Tibial nerve (tissue), 4 donors: Measurements from ENCODE around the gene PPOX. TPM values are rescaled to one million over a fixed set of nuclear protein-coding genes. Genes with fewer than 3 reads are reported as not detected.

Experiments
- DNase-seq, 2 donors: peaks; one replicate each; pipeline ENCODE4 v3.0.0-alpha.2; 2019; ENCODE audit warnings: low spot score in 2 of 2
- H3K27ac ChIP-seq, 4 donors: fragments of 200-600 bp; sonication (generic) in 3 of 4; one replicate each; pipeline ENCODE4 v1.5.1; 2017 to 2019; ENCODE audit warnings: mild to moderate bottlenecking in 1 of 4
- H3K27me3 ChIP-seq, 2 donors: fragments of 200-600 bp; sonication (generic) in 1 of 2; one replicate each; pipeline versions ENCODE4 v1.5.1 to v1.6.0; 2017 to 2019
- H3K36me3 ChIP-seq, 3 donors: fragments of 200-600 bp; sonication (generic); one replicate each; pipeline ENCODE4 v1.5.1; 2018 to 2019
- H3K4me1 ChIP-seq, 4 donors: fragments of 200-600 bp; sonication (generic) in 3 of 4; one replicate each; pipeline ENCODE4 v1.5.1; 2017 to 2019
- H3K4me3 ChIP-seq, 4 donors: fragments of 200-600 bp; sonication (generic) in 3 of 4; one replicate each; pipeline ENCODE4 v1.5.1; 2017 to 2019; ENCODE audit warnings: mild to moderate bottlenecking in 1 of 4, moderate library complexity in 1 of 4
- H3K9me3 ChIP-seq, 4 donors: fragments of 200-600 bp; sonication (generic) in 3 of 4; one replicate each; pipeline ENCODE4 v1.5.1; 2017 to 2019
- EP300 ChIP-seq, 2 donors: sonication (generic); formaldehyde crosslinking; IDR thresholded peaks; one replicate each; pipeline ENCODE4 v1.6.1; 2017; ENCODE audit warnings: antibody characterized with exemption in 2 of 2, mild to moderate bottlenecking in 1 of 2
- POLR2A ChIP-seq, 2 donors: fragments of 450-650 bp; IDR thresholded peaks; one replicate each; pipeline ENCODE4 v1.6.1; 2017; ENCODE audit warnings: antibody characterized with exemption in 2 of 2, mild to moderate bottlenecking in 2 of 2, moderate library complexity in 2 of 2
- WGBS, 2 donors: methylation state at CpG; one replicate each; pipeline ENCODE4 v1.1.5; 2018; 5-methylcytosine and 5-hydroxymethylcytosine counted together
- total RNA-seq, 4 donors: library from RNA; depleted of rRNA; stranded (reverse); fragments of >200 nt; gene quantifications; one replicate each; pipeline ENCODE4 v1.1.0, GENCODE V29; 2016
- TF ChIP-seq, protein P1 (sequence below), 5 experiments: fragments of 200-600 bp in 3 of 5; fragments of 450-650 bp in 2 of 5; sonication (generic) in 3 of 5; IDR thresholded peaks; one replicate each; pipeline ENCODE4 v1.5.1; 2016 to 2019; ENCODE audit warnings: antibody characterized with exemption in 5 of 5, mild to moderate bottlenecking in 3 of 5, moderate library complexity in 2 of 5

The PPOX gene
- total RNA-seq, 4 donors from 2014 or later: 25.6 to 39.3 (median 26.5) TPM

- H3K4me1 ChIP-seq: peaks cover 0 to 62% (median 24%) of the 10 kb centered on the region in 4 donors
- TF ChIP-seq, protein P1, sequence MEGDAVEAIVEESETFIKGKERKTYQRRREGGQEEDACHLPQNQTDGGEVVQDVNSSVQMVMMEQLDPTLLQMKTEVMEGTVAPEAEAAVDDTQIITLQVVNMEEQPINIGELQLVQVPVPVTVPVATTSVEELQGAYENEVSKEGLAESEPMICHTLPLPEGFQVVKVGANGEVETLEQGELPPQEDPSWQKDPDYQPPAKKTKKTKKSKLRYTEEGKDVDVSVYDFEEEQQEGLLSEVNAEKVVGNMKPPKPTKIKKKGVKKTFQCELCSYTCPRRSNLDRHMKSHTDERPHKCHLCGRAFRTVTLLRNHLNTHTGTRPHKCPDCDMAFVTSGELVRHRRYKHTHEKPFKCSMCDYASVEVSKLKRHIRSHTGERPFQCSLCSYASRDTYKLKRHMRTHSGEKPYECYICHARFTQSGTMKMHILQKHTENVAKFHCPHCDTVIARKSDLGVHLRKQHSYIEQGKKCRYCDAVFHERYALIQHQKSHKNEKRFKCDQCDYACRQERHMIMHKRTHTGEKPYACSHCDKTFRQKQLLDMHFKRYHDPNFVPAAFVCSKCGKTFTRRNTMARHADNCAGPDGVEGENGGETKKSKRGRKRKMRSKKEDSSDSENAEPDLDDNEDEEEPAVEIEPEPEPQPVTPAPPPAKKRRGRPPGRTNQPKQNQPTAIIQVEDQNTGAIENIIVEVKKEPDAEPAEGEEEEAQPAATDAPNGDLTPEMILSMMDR (IDR thresholded peaks at IDR 0.05): no peak
- TF ChIP-seq EP300 (IDR thresholded peaks at IDR 0.05): no peak
- TF ChIP-seq POLR2A (IDR thresholded peaks at IDR 0.05): no peak
- H3K4me3 ChIP-seq: no peak overlapping the region
- H3K9me3 ChIP-seq: no peaks in the 10 kb centered on the region
- peaks cover 0 to 49% (median 0%) of the 10 kb centered on the region in 3 donors for H3K36me3 ChIP-seq
- H3K27me3 ChIP-seq: no peaks in the 10 kb centered on the region
- H3K27ac ChIP-seq: no peak overlapping the region
- DNase-seq: no peak
- 80 to 87% methylated on average over 5 of the region's 5 CpGs for WGBS, 2 donors
Observed at GRCh38 chr1:161163793-161164192, 2.4 kb upstream of the PPOX start.

- Histone ChIP-seq H3K4me1 (peaks cover 0 to 55% (median 21%) of the 10 kb centered on the region in 4 donors), H3K9me3 (no peaks in the 10 kb centered on the region), H3K27ac (peak overlapping the region; percentile 49 to 96 (median 88)), H3K36me3 (peaks cover 0 to 62% (median 0%) of the 10 kb centered on the region in 3 donors), H3K27me3 (no peaks in the 10 kb centered on the region), H3K4me3 (peak overlapping the region in 3 of 4 donors; percentile 62 to 87 (median 75))
- 66 to 67% methylated on average over 14 of the region's 14 CpGs for WGBS, 2 donors
- DNase-seq: no peak
- TF ChIP-seq EP300 (IDR thresholded peaks at IDR 0.05): no peak
- TF ChIP-seq, protein P1 (IDR thresholded peaks at IDR 0.05): no peak
- no peak for TF ChIP-seq POLR2A (IDR thresholded peaks at IDR 0.05)
Observed at GRCh38 chr1:161164901-161165610, 1.2 kb upstream of the PPOX start.

DNA sequence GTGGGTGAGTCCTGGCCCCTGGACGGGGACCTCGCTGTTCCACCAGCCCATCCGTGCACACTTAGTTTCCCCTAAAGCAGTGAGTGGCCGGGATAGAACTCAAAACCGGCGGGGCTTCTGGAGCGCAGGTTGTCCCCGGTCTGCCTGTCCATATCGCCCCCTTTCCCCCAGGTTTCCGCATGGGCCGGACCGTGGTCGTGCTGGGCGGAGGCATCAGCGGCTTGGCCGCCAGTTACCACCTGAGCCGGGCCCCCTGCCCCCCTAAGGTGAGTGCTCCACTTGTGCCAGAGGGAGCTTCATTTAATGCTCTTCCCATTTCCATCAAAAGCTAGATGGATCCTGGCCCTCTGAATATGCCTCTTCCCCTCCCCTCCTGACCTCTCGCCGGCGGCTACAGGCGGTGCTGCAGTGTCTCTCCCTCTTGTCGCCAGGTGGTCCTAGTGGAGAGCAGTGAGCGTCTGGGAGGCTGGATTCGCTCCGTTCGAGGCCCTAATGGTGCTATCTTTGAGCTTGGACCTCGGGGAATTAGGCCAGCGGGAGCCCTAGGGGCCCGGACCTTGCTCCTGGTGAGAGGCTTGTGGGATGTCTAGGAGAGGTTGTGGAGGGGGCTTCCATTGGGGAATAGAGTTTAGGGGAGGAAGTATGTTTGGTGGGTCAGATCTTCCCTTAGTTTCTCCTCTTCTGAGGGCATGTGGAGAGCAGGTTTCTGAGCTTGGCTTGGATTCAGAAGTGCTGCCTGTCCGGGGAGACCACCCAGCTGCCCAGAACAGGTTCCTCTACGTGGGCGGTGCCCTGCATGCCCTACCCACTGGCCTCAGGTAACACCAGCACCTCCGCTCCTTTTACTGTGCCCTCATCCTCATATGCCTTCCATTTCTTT lies 683 bp downstream of the PPOX start:
- peaks cover 0 to 36% (median 13%) of the 10 kb centered on the region in 4 donors for H3K4me1 ChIP-seq
- no peaks in the 10 kb centered on the region for H3K27me3 ChIP-seq
- 7 to 10% methylated on average over 26 to 33 of the region's 33 CpGs for WGBS, 2 donors
- peaks cover 0 to 66% (median 12%) of the 10 kb centered on the region in 3 donors for H3K36me3 ChIP-seq
- no peak for DNase-seq
- TF ChIP-seq POLR2A (IDR thresholded peaks at IDR 0.05) (no peak), EP300 (IDR thresholded peaks at IDR 0.05) (no peak)
- TF ChIP-seq, protein P1 (IDR thresholded peaks at IDR 0.05): no peak
- H3K9me3 ChIP-seq: no peaks in the 10 kb centered on the region
- H3K27ac ChIP-seq: peak overlapping the region; percentile 62 to 96 (median 88)
- H3K4me3 ChIP-seq: peak overlapping the region; percentile 62 to 87 (median 71)

- H3K36me3 ChIP-seq: peaks cover 0 to 66% (median 19%) of the 10 kb centered on the region in 3 donors
Observed at GRCh38 chr1:161168906-161169305, 2.7 kb downstream of the PPOX start.

More at GRCh38 chr1:161168906-161169305, 2.7 kb downstream of the PPOX start:
- H3K27me3 ChIP-seq: no peaks in the 10 kb centered on the region
- no peaks in the 10 kb centered on the region for H3K9me3 ChIP-seq
- no peak overlapping the region for H3K4me3 ChIP-seq
- H3K4me1 ChIP-seq: peaks cover 0 to 46% (median 20%) of the 10 kb centered on the region in 4 donors
- 87 to 96% methylated on average over 9 of the region's 9 CpGs for WGBS, 2 donors
- no peak overlapping the region for H3K27ac ChIP-seq
- TF ChIP-seq, protein P1 (IDR thresholded peaks at IDR 0.05): no peak
- TF ChIP-seq POLR2A (IDR thresholded peaks at IDR 0.05) (no peak), EP300 (IDR thresholded peaks at IDR 0.05) (no peak)
- DNase-seq: no peak
